Measurements from ENCODE around the gene HOXA13.

Gene HOXA13

GRCh38 chr7:27180431-27181420, 19.2 kb downstream of the HOXA13 start:
- DNase-seq, result no peak

GRCh38 chr7:27179503-27180430, 20.1 kb downstream of the HOXA13 start:
- peak in 1 of 2 experiments; percentile 14 for DNase-seq

GRCh38 chr7:27179030-27179429, 20.9 kb downstream of the HOXA13 start:
- no peak for DNase-seq

GRCh38 chr7:27178366-27178765, 21.5 kb downstream of the HOXA13 start:
- DNase-seq, result no peak

GRCh38 chr7:27177795-27178320, 22.0 kb downstream of the HOXA13 start:
- DNase-seq, result no peak

GRCh38 chr7:27176962-27177794, 22.7 kb downstream of the HOXA13 start:
- no peak for DNase-seq

GRCh38 chr7:27176524-27176845, 23.4 kb downstream of the HOXA13 start:
- no peak for DNase-seq

GRCh38 chr7:27175626-27176523, 24.0 kb downstream of the HOXA13 start:
- DNase-seq, result no peak

- no peak for DNase-seq
Measured at GRCh38 chr7:27174874-27175625, 24.8 kb downstream of the HOXA13 start.

- DNase-seq, result no peak
Measured at GRCh38 chr7:27173956-27174873, 25.7 kb downstream of the HOXA13 start, which contains the start of gene HOXA10. HOXA10 (minus strand) TSS chr7:27174320; CDS start chr7:27174306, 14 bp downstream.

- no peak for DNase-seq
Measured at GRCh38 chr7:27173511-27173955, 26.4 kb downstream of the HOXA13 start.

GRCh38 chr7:27172823-27173510, 26.9 kb downstream of the HOXA13 start:
- DNase-seq, result no peak

- DNase-seq, result no peak
Measured at GRCh38 chr7:27172315-27172774, 27.5 kb downstream of the HOXA13 start.

GRCh38 chr7:27171637-27172314, 28.1 kb downstream of the HOXA13 start:
- DNase-seq, result no peak

GRCh38 chr7:27171325-27171636, 28.6 kb downstream of the HOXA13 start:
- DNase-seq, result no peak

- DNase-seq, result no peak
Measured at GRCh38 chr7:27170426-27171324, 29.2 kb downstream of the HOXA13 start.

All from SHP77 (cell line).